Measurements from ENCODE around the gene CC2D1A.

DNA sequence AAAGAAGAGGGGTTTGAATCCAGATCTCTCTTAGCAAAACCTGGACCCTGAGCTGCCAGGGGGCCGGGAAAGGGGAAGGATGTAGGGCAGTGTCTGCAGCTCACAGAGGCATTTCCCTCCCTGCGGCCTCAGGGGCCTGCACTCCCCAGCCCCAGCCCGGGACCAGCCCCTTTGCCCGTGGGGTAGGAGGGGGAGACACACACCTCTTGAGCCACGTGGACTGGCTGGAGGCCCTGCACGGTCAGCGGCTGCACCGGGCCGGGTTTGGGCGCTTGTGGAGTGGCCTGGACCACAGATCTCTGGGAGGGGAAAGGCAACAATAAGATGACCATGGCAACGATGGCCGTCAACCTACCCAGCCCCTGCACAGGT, 73.2 kb downstream of the CC2D1A start:
- TF ChIP-seq, protein P1, sequence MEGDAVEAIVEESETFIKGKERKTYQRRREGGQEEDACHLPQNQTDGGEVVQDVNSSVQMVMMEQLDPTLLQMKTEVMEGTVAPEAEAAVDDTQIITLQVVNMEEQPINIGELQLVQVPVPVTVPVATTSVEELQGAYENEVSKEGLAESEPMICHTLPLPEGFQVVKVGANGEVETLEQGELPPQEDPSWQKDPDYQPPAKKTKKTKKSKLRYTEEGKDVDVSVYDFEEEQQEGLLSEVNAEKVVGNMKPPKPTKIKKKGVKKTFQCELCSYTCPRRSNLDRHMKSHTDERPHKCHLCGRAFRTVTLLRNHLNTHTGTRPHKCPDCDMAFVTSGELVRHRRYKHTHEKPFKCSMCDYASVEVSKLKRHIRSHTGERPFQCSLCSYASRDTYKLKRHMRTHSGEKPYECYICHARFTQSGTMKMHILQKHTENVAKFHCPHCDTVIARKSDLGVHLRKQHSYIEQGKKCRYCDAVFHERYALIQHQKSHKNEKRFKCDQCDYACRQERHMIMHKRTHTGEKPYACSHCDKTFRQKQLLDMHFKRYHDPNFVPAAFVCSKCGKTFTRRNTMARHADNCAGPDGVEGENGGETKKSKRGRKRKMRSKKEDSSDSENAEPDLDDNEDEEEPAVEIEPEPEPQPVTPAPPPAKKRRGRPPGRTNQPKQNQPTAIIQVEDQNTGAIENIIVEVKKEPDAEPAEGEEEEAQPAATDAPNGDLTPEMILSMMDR (IDR thresholded peaks at IDR 0.05): no peak
- no peak for TF ChIP-seq ZFX (IDR thresholded peaks at IDR 0.05; ENCODE audit: borderline replicate concordance)
